Measurements from ENCODE around the gene BICRAL.

- TF ChIP-seq CTCF (IDR thresholded peaks at IDR 0.05; ENCODE audit: low read depth, low read length, poor library complexity, severe bottlenecking): no peak
- TF ChIP-seq EZH2phosphoT487 (IDR thresholded peaks at IDR 0.05; ENCODE audit: borderline replicate concordance, low read length): no peak
These were observed 8.8 kb downstream of the BICRAL start for GRCh38 chr6:42790549-42791181.
